IMR-90 (cell line): ENCODE data around the gene CAP2. TPM values are rescaled to one million over a fixed set of nuclear protein-coding genes. Genes with fewer than 3 reads are reported as not detected.

Experiments
- ATAC-seq: fragments of 200-7000 bp; cut with Tn5 transposase; 2 replicates; pipeline ENCODE4 v1.9.1; 2020; ENCODE audit warnings: low read depth, mild to moderate bottlenecking, moderate library complexity
- BruUV-seq: library from RNA; stranded (reverse); fragments of 400-500 nt; replicated peaks from 2 replicates; lab custom pipeline; 2021; lab: Mats Ljungman, UMichigan
- CTCF ChIA-PET: fragments of 300-600 bp; formaldehyde crosslinking; extraction: SDS; loops from one replicate; lab custom pipeline; 2021; ENCODE audit warnings: antibody characterized with exemption; lab: Yijun Ruan, JAX
- POLR2A ChIA-PET: fragments of 300-600 bp; sonication (Branson Sonifier 250); formaldehyde crosslinking; loops from one replicate; lab custom pipeline; 2022; ENCODE audit warnings: antibody characterized with exemption; ENCODE audit not compliant: unreplicated experiment; lab: Charles Lee
- DNase-seq: peaks from one replicate; pipeline ENCODE4 v3.0.0; 2013
- H2AFZ ChIP-seq: replicated peaks from 2 replicates; pipeline ENCODE3; 2013; ENCODE audit warnings: low read length, mild to moderate bottlenecking; ENCODE audit not compliant: poor library complexity
- H2AK5ac ChIP-seq: 2 replicates; pipeline ENCODE4 v1.6.1; 2013; ENCODE audit warnings: low read depth, low read length, inconsistent platforms
- H2AK9ac ChIP-seq: replicated peaks from 2 replicates; pipeline ENCODE3; 2013; ENCODE audit warnings: mild to moderate bottlenecking, low read depth, low read length, moderate library complexity; ENCODE audit not compliant: poor library complexity
- H2BK120ac ChIP-seq: 2 replicates; pipeline ENCODE4 v1.6.1; 2013; ENCODE audit warnings: low read depth, low read length, inconsistent platforms
- H2BK15ac ChIP-seq: 3 replicates; pipeline ENCODE4 v1.6.1; 2013; ENCODE audit warnings: low read depth, low read length, inconsistent platforms
- H2BK20ac ChIP-seq: 2 replicates; pipeline ENCODE4 v1.6.1; 2013; ENCODE audit warnings: low read depth, mild to moderate bottlenecking, inconsistent platforms, low read length, moderate library complexity
- H2BK5ac ChIP-seq: 2 replicates; pipeline ENCODE4 v1.6.1; 2013; ENCODE audit warnings: mild to moderate bottlenecking, low read depth, low read length, inconsistent platforms; ENCODE audit not compliant: poor library complexity, severe bottlenecking
- H3K14ac ChIP-seq: replicated peaks from 2 replicates; pipeline ENCODE4 v1.6.1; 2013; ENCODE audit warnings: low read depth, low read length, inconsistent platforms
- H3K18ac ChIP-seq: 2 replicates; pipeline ENCODE4 v1.6.1; 2013; ENCODE audit warnings: low read depth, low read length, control low read depth
- H3K23ac ChIP-seq: 2 replicates; pipeline ENCODE4 v1.6.1; 2013; ENCODE audit warnings: low read depth, low read length, inconsistent platforms
- H3K27ac ChIP-seq: 2 replicates; pipeline ENCODE4 v1.5.1; 2013; ENCODE audit warnings: mild to moderate bottlenecking, control low read depth, low read length; ENCODE audit not compliant: insufficient read depth
- H3K27me3 ChIP-seq: 2 replicates; pipeline ENCODE4 v1.6.1; 2013; ENCODE audit warnings: low read length; ENCODE audit not compliant: control insufficient read depth, insufficient read depth
- H3K36me3 ChIP-seq: 2 replicates; pipeline ENCODE4 v1.6.1; 2013; ENCODE audit warnings: low read length, mixed read lengths; ENCODE audit not compliant: control insufficient read depth, insufficient read depth
- H3K4ac ChIP-seq: 2 replicates; pipeline ENCODE4 v1.6.1; 2013; ENCODE audit warnings: low read depth, low read length, inconsistent platforms
- H3K4me1 ChIP-seq: 2 replicates; pipeline ENCODE4 v1.6.1; 2013; ENCODE audit warnings: low read length, mixed read lengths; ENCODE audit not compliant: control insufficient read depth, insufficient read depth
- H3K4me2 ChIP-seq: 2 replicates; pipeline ENCODE4 v1.6.1; 2013; ENCODE audit warnings: low read depth, mild to moderate bottlenecking, control low read depth, low read length, moderate library complexity
- H3K4me3 ChIP-seq: 2 replicates; pipeline ENCODE4 v1.5.1; 2013; ENCODE audit warnings: low read depth, mild to moderate bottlenecking, control low read depth, low read length, moderate library complexity; ENCODE audit not compliant: insufficient read depth
- H3K56ac ChIP-seq: 2 replicates; pipeline ENCODE4 v1.6.1; 2013; ENCODE audit warnings: low read length, inconsistent platforms; ENCODE audit not compliant: insufficient read depth; ENCODE audit errors: extremely low read depth
- H3K79me1 ChIP-seq, 2 experiments: 2 replicates each; pipeline ENCODE4 v1.6.1; 2013; ENCODE audit warnings: low read length in 2 of 2, inconsistent platforms in 1 of 2, low read depth in 1 of 2
- H3K9ac ChIP-seq: 2 replicates; pipeline ENCODE4 v1.6.1; 2013; ENCODE audit warnings: low read depth, low read length, control low read depth
- H3K9me1 ChIP-seq: 2 replicates; pipeline ENCODE4 v1.6.1; 2013; ENCODE audit warnings: low read length, inconsistent platforms; ENCODE audit not compliant: insufficient read depth
- H3K9me3 ChIP-seq: 2 replicates; pipeline ENCODE4 v1.6.1; 2013; ENCODE audit warnings: low read length; ENCODE audit not compliant: control insufficient read depth, insufficient read depth
- H4K20me1 ChIP-seq: 2 replicates; pipeline ENCODE4 v1.6.1; 2013; ENCODE audit warnings: low read length, inconsistent platforms; ENCODE audit not compliant: insufficient read depth
- H4K5ac ChIP-seq: 2 replicates; pipeline ENCODE4 v1.6.1; 2013; ENCODE audit warnings: mild to moderate bottlenecking, low read depth, low read length, control low read depth
- H4K8ac ChIP-seq, 2 experiments: 2 replicates each; pipeline ENCODE4 v1.6.1; 2013; ENCODE audit warnings: low read depth in 2 of 2, low read length in 2 of 2, control low read depth in 1 of 2, inconsistent platforms in 1 of 2
- H4K91ac ChIP-seq: 2 replicates; pipeline ENCODE4 v1.6.1; 2013; ENCODE audit warnings: low read depth, low read length, inconsistent platforms; ENCODE audit not compliant: insufficient read depth
- CTCF ChIP-seq: conservative IDR thresholded peaks from 2 replicates; pipeline ENCODE4 v1.5.1; 2012; ENCODE audit warnings: mild to moderate bottlenecking, low read depth, low read length, improper control_type of control experiment
- FOS ChIP-seq: fragments of 150-350 bp; IDR thresholded peaks from 2 replicates; pipeline ENCODE4 v1.6.1; 2016; ENCODE audit warnings: low read depth, low read length
- RAD21 ChIP-seq: IDR thresholded peaks from 2 replicates; pipeline ENCODE4 v1.6.1; 2012; ENCODE audit warnings: low read length, improper control_type of control experiment
- RFX5 ChIP-seq: IDR thresholded peaks from 2 replicates; pipeline ENCODE4 v1.8.0; 2012; ENCODE audit warnings: low read depth, mild to moderate bottlenecking, low read length, moderate library complexity
- WGBS, 2 experiments: methylation state at CpG; one replicate each; pipeline versions ENCODE4 v1.1.5 to v1.1.7; 2013; ENCODE audit warnings: missing lambda C conversion rate in 2 of 2; ENCODE audit not compliant: insufficient read length in 1 of 2; ENCODE audit errors: extremely low coverage in 2 of 2; 5-methylcytosine and 5-hydroxymethylcytosine counted together
- dilution Hi-C: fragments of 300-500 bp; cut with HindIII; formaldehyde crosslinking; loops from one replicate; pipeline ENCODE4 v1.14.3; 2018; ENCODE audit warnings: low sequenced_read_pairs; ENCODE audit not compliant: unreplicated experiment
- in situ Hi-C: fragments of 300-500 bp; cut with MboI; formaldehyde crosslinking; loops from 3 replicates; pipeline ENCODE4 v1.14.3; 2019; ENCODE audit warnings: low sequenced_read_pairs, inconsistent platforms, mixed read lengths
- intact Hi-C: fragments of 100-400 bp; cut with micrococcal nuclease; formaldehyde crosslinking; loops from 2 replicates; pipeline ENCODE4 v1.10.0; 2022
- polyA plus RNA-seq, 3 experiments: library from polyadenylated mRNA; depleted of rRNA; stranded (reverse); fragments of >200 nt; gene quantifications; 2 replicates each; pipeline ENCODE4 v1.2.3, GENCODE V29; 2012; ENCODE audit warnings: low replicate concordance in 1 of 3
- total RNA-seq: library from RNA; depleted of rRNA; stranded (reverse); fragments of >200 nt; gene quantifications from 2 replicates; pipeline ENCODE4 v1.2.3, GENCODE V29; 2012

Gene CAP2
- total and polyA plus RNA-seq, 2 of the 4 experiments (the other 2 are of a cell fraction) = 14.5 to 27.5 TPM

DNA sequence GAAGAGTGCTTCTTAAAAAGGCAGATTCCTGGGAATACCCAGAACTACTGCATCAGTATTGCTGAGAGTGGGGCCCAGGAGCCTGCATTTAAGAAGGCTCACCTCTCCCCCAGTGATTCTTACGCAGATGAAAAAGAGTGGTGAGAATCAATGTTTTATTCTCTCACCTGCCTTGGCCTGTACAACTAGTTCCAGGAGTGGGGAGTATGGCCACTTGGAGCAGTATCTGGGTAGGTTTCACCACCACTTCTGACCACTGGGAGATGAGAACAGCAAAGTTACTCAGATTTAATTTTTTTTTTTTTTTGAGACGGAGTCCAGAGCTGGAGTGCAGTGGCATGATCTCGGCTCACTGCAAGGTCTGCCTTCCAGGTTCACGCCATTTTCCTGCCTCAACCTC is 16.9 kb downstream of the CAP2 start:
- no CpG with 5 or more reads among the region's 4 CpGs for WGBS, 2 experiments
- Histone ChIP-seq H3K79me1 (peaks cover 12 to 72% of the 10 kb centered on the region in 2 experiments), H3K27ac (no peak overlapping the region), H3K9me1 (peaks cover 10% of the 10 kb centered on the region; the same call in 1 of the 2 replicates), H2AFZ (no peak overlapping the region), H4K20me1 (peaks cover 11% of the 10 kb centered on the region; the same call in 1 of the 2 replicates), H4K91ac (no peak overlapping the region), H3K14ac (no peak overlapping the region), H3K4ac (no peak overlapping the region), H3K4me2 (no peak overlapping the region), H2AK5ac (no peak overlapping the region), H3K4me3 (no peak overlapping the region), H2BK15ac (no peak overlapping the region), H3K36me3 (no peaks in the 10 kb centered on the region), H3K56ac (no peak overlapping the region), H2BK120ac (no peak overlapping the region), H3K27me3 (no peaks in the 10 kb centered on the region), H2BK5ac (no peak overlapping the region), H3K9ac (no peak overlapping the region), H4K5ac (no peak overlapping the region), H2BK20ac (no peak overlapping the region), H2AK9ac (no peak overlapping the region), H3K9me3 (0 out of 2 replicates have a peak, but pooled peaks cover 3% of the 10 kb centered on the region), H3K18ac (no peak overlapping the region), H3K23ac (no peak overlapping the region), H4K8ac (no peak overlapping the region), H3K4me1 (peaks cover 5% of the 10 kb centered on the region)
- TF ChIP-seq CTCF = no peak
- no peak for TF ChIP-seq FOS
- no peak for TF ChIP-seq RFX5
- TF ChIP-seq RAD21 = no peak
- ATAC-seq (no peak), DNase-seq (no peak)
- ChIA-PET CTCF (interaction anchor here (0.6 kb wide), 1 partner anchor 10 kb away, joined by 3 read pairs; no protein-coding TSS in a partner anchor), POLR2A (no interaction called here)
- in situ Hi-C loops (no loop called here), dilution Hi-C loops (no loop called here), intact Hi-C loops (no loop called here)
- BruUV-seq = no TSS peak
